PC-3 (cell line): ENCODE measurements around the gene LGI4. TPM values are rescaled to one million over a fixed set of nuclear protein-coding genes. Genes with fewer than 3 reads are reported as not detected.

Experiments used
- ATAC-seq: fragments of 200-7000 bp; cut with Tn5 transposase; 2 replicates; pipeline ENCODE4 v1.9.1; 2020; ENCODE audit warnings: mild to moderate bottlenecking, moderate library complexity
- BruUV-seq: library from RNA; stranded (reverse); fragments of 400-500 nt; replicated peaks from 2 replicates; lab custom pipeline; 2021; lab: Mats Ljungman, UMichigan
- CTCF ChIA-PET: fragments of 300-600 bp; sonication (Branson Sonifier 250); formaldehyde crosslinking; loops from one replicate; lab custom pipeline; 2022; ENCODE audit warnings: antibody characterized with exemption; lab: Charles Lee
- POLR2A ChIA-PET: fragments of 300-600 bp; sonication (Branson Sonifier 250); formaldehyde crosslinking; loops from one replicate; lab custom pipeline; 2022; ENCODE audit warnings: antibody characterized with exemption; ENCODE audit not compliant: unreplicated experiment; lab: Charles Lee
- DNase-seq: peaks from one replicate; pipeline ENCODE4 v3.0.0-alpha.2; 2015
- H2AFZ ChIP-seq: fragments of 300-600 bp; sonication (generic); 2 replicates; pipeline ENCODE4 v1.6.0; 2016; ENCODE audit warnings: antibody characterized with exemption, low read length
- H3F3A ChIP-seq: fragments of 300-600 bp; sonication (generic); one replicate; pipeline ENCODE4 v1.6.0; 2017; ENCODE audit warnings: antibody characterized with exemption, low read length, control low read depth, mild to moderate bottlenecking; ENCODE audit not compliant: unreplicated experiment
- H3K27ac ChIP-seq: fragments of 300-600 bp; sonication (generic); 2 replicates; pipeline ENCODE4 v1.5.1; 2016; ENCODE audit warnings: mild to moderate bottlenecking, low read length
- H3K27me3 ChIP-seq: fragments of 300-600 bp; sonication (generic); 2 replicates; pipeline ENCODE4 v1.6.1; 2016; ENCODE audit warnings: low read length, mixed read lengths
- H3K36me3 ChIP-seq: fragments of 300-600 bp; sonication (generic); 2 replicates; pipeline ENCODE4 v1.6.1; 2016; ENCODE audit warnings: low read depth, mixed run types, low read length, mixed read lengths
- H3K4me1 ChIP-seq: fragments of 300-600 bp; sonication (generic); 2 replicates; pipeline ENCODE4 v1.5.1; 2016; ENCODE audit warnings: low read length; ENCODE audit not compliant: insufficient read depth
- H3K4me2 ChIP-seq: fragments of 300-600 bp; sonication (generic); 2 replicates; pipeline ENCODE4 v1.6.0; 2016; ENCODE audit warnings: low read length
- H3K4me3 ChIP-seq: fragments of 300-600 bp; sonication (generic); 2 replicates; pipeline ENCODE4 v1.5.1; 2016; ENCODE audit warnings: mild to moderate bottlenecking, low read length, mixed read lengths
- H3K79me2 ChIP-seq: fragments of 300-600 bp; sonication (generic); 2 replicates; pipeline ENCODE4 v1.6.1; 2017; ENCODE audit warnings: low read length, mixed read lengths
- H3K9ac ChIP-seq: fragments of 300-600 bp; sonication (generic); 2 replicates; pipeline ENCODE4 v1.6.0; 2016; ENCODE audit warnings: mild to moderate bottlenecking, low read length
- H3K9me2 ChIP-seq: fragments of 300-600 bp; sonication (generic); replicated peaks from 2 replicates; pipeline ENCODE4 v1.6.1; 2016; ENCODE audit warnings: mixed run types, low read length, mixed read lengths
- H3K9me3 ChIP-seq: fragments of 300-600 bp; sonication (generic); 2 replicates; pipeline ENCODE4 v1.6.1; 2016; ENCODE audit warnings: low read length, mixed read lengths
- H4K20me1 ChIP-seq: fragments of 300-600 bp; sonication (generic); 2 replicates; pipeline ENCODE4 v1.6.1; 2016; ENCODE audit warnings: low read length, mixed read lengths
- CTCF ChIP-seq: fragments of 300-600 bp; sonication (generic); conservative IDR thresholded peaks from 2 replicates; pipeline ENCODE4 v1.5.1; 2017; ENCODE audit warnings: antibody characterized with exemption, low read depth, mild to moderate bottlenecking, low read length
- EZH2 ChIP-seq: fragments of 300-600 bp; sonication (generic); IDR thresholded peaks from one replicate; pipeline ENCODE4 v1.6.1; 2017; ENCODE audit warnings: antibody characterized with exemption, mild to moderate bottlenecking, low read length; ENCODE audit not compliant: unreplicated experiment
- EZH2phosphoT487 ChIP-seq: fragments of 300-600 bp; sonication (generic); IDR thresholded peaks from 2 replicates; pipeline ENCODE4 v1.6.1; 2018; ENCODE audit warnings: mild to moderate bottlenecking, antibody characterized with exemption, low read length, borderline replicate concordance
- intact Hi-C: fragments of 100-400 bp; cut with micrococcal nuclease; formaldehyde crosslinking; loops from 2 replicates; pipeline ENCODE4 v1.9.0; 2023
- total RNA-seq: library from RNA; depleted of rRNA; stranded (reverse); fragments of >200 nt; gene quantifications from 2 replicates; pipeline ENCODE4 v1.2.3, GENCODE V29; 2014

The LGI4 gene
- total RNA-seq, 1 experiment from 2014 or later, result 0.22 TPM

DNA sequence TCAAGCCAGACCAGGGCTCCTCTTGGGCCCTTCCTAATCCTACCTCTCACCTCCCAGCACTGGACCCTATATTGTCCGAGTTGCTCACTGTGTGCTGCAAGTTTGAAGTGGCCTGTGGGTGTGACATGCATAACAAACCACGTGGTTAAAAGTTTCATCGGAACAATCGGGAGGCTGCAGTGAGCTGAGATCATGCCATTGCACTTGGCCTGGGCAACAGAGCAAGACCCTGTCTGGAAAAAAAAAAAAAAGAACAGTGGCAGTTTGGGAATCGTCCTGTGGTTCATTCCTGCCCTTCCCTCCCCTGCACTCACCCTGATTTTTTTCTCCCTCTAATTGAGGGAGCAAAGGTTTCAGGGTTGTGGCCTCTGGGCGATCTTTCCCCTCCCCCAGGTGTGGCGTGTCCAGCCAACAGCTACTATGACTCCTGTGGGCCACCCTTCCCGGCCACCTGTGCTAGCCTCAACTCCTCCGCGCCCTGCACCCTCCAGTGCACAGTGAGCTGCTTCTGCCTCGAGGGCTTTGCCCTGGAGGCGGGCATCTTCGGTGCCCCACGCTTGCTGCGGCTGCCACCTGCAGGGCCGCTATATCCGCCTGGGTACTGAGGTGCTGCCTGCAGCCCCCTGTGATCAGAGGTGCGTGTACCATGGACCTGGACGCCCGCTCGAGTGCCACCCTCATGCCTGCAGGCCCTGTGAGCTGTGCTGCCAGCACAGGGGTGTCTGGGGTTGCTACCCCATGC is 35.5 kb downstream of the LGI4 start:
- Histone ChIP-seq H3K36me3 (no peaks in the 10 kb centered on the region), H3K9me3 (no peaks in the 10 kb centered on the region), H3K79me2 (no peaks in the 10 kb centered on the region), H3K27me3 (no peaks in the 10 kb centered on the region), H3K4me2 (no peak overlapping the region), H2AFZ (no peak overlapping the region), H4K20me1 (no peaks in the 10 kb centered on the region), H3K9ac (no peak overlapping the region), H3K27ac (no peak overlapping the region), H3K9me2 (no peaks in the 10 kb centered on the region), H3F3A (no peaks in the 10 kb centered on the region), H3K4me3 (no peak overlapping the region), H3K4me1 (no peaks in the 10 kb centered on the region)
- no TSS peak for BruUV-seq
- no peak for DNase-seq
- no peak for ATAC-seq
- TF ChIP-seq EZH2phosphoT487 (no peak), CTCF (no peak), EZH2 (no peak)
- ChIA-PET CTCF (no interaction called here), POLR2A (no interaction called here)
- intact Hi-C loops, result no loop called here

- H2AFZ ChIP-seq, result no peak overlapping the region
- no peak overlapping the region for H3K27ac ChIP-seq
- H3K4me1 ChIP-seq, result no peaks in the 10 kb centered on the region
- H3K9me2 ChIP-seq, result no peaks in the 10 kb centered on the region
- H3K9me3 ChIP-seq, result no peaks in the 10 kb centered on the region
- POLR2A ChIA-PET, result no interaction called here
- no peak overlapping the region for H3K4me2 ChIP-seq
- no peak overlapping the region for H3K4me3 ChIP-seq
- H3F3A ChIP-seq, result no peaks in the 10 kb centered on the region
- H3K9ac ChIP-seq, result no peak overlapping the region
- ATAC-seq (no peak), DNase-seq (no peak)
- no peaks in the 10 kb centered on the region for H3K79me2 ChIP-seq
- H4K20me1 ChIP-seq, result no peaks in the 10 kb centered on the region
- intact Hi-C loops, result no loop called here
- no TSS peak for BruUV-seq
- CTCF ChIA-PET, result no interaction called here
- H3K27me3 ChIP-seq, result no peaks in the 10 kb centered on the region
- H3K36me3 ChIP-seq, result no peaks in the 10 kb centered on the region
- no peak for TF ChIP-seq CTCF
These were observed 36.3 kb downstream of the LGI4 start for GRCh38 chr19:35098413-35099049.
